A673 (cell line): Measurements from ENCODE around the gene AXDND1.

Experiments used
- EZH2 ChIP-seq: fragments of 200-600 bp; sonication (generic); IDR thresholded peaks from 2 replicates; pipeline ENCODE4 v1.6.1; 2017; ENCODE audit warnings: borderline replicate concordance, low read depth, mild to moderate bottlenecking, mixed read lengths, antibody characterized with exemption, low read length; ENCODE audit not compliant: poor library complexity, severe bottlenecking
- TF ChIP-seq, protein P1 (sequence below): fragments of 300-800, 200-600 bp; sonication (generic); conservative IDR thresholded peaks from 2 replicates; pipeline ENCODE4 v1.5.1; 2017; ENCODE audit warnings: low read depth, mild to moderate bottlenecking, antibody characterized with exemption, low read length, moderate library complexity, mixed read lengths

- TF ChIP-seq, protein P1, sequence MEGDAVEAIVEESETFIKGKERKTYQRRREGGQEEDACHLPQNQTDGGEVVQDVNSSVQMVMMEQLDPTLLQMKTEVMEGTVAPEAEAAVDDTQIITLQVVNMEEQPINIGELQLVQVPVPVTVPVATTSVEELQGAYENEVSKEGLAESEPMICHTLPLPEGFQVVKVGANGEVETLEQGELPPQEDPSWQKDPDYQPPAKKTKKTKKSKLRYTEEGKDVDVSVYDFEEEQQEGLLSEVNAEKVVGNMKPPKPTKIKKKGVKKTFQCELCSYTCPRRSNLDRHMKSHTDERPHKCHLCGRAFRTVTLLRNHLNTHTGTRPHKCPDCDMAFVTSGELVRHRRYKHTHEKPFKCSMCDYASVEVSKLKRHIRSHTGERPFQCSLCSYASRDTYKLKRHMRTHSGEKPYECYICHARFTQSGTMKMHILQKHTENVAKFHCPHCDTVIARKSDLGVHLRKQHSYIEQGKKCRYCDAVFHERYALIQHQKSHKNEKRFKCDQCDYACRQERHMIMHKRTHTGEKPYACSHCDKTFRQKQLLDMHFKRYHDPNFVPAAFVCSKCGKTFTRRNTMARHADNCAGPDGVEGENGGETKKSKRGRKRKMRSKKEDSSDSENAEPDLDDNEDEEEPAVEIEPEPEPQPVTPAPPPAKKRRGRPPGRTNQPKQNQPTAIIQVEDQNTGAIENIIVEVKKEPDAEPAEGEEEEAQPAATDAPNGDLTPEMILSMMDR, result no peak
- TF ChIP-seq EZH2, result no peak
Measured at GRCh38 chr1:179554427-179554826, 188.7 kb downstream of the AXDND1 start.
